Measurements from ENCODE around the gene TMEM131L.

TMEM131L gene

GRCh38 chr4:153421941-153422340 lies 44.2 kb upstream of the TMEM131L start:
- H3K4me1 ChIP-seq (ENCODE audit: control insufficient read depth in 1 of 2, insufficient read depth in 2 of 2, low read length in 2 of 2): peaks cover 0 to 7% of the 10 kb centered on the region in 2 experiments
- no peaks in the 10 kb centered on the region for H3K36me3 ChIP-seq (ENCODE audit: control insufficient read depth in 1 of 2, insufficient read depth in 2 of 2, low read length in 2 of 2)
- no peak overlapping the region for H4K8ac ChIP-seq (ENCODE audit: low read depth, low read length)
- no peak overlapping the region for H2BK5ac ChIP-seq (ENCODE audit: low read depth, low read length, poor library complexity)
- H2BK120ac ChIP-seq (ENCODE audit: insufficient read depth, low read length, poor library complexity): no peak overlapping the region
- H3K4me3 ChIP-seq (ENCODE audit: low read depth, low read length): no peak overlapping the region
- no peak overlapping the region for H3K18ac ChIP-seq (ENCODE audit: low read length)
- DNase-seq: peak in 1 of 2 donors; percentile 20
- no peaks in the 10 kb centered on the region for H3K27me3 ChIP-seq (ENCODE audit: insufficient read depth, low read length)
- H2AFZ ChIP-seq (ENCODE audit: insufficient read depth, low read length, poor library complexity): no peak overlapping the region
- H3K9ac ChIP-seq (ENCODE audit: low read length): no peak overlapping the region
- H4K91ac ChIP-seq (ENCODE audit: low read depth, low read length): no peak overlapping the region
- H3K4ac ChIP-seq (ENCODE audit: low read depth, low read length): no peak overlapping the region
- H4K12ac ChIP-seq (ENCODE audit: low read depth, low read length): no peak overlapping the region
- H3K9me3 ChIP-seq (ENCODE audit: insufficient read depth, low read depth, low read length): no peaks in the 10 kb centered on the region
- no peak overlapping the region for H2AK5ac ChIP-seq (ENCODE audit: low read length)
- H2BK12ac ChIP-seq (ENCODE audit: low read length): no peak overlapping the region
- no peaks in the 10 kb centered on the region for H3K79me2 ChIP-seq (ENCODE audit: control insufficient read depth, insufficient read depth, low read length, poor library complexity)
- no peak overlapping the region for H3K4me2 ChIP-seq (ENCODE audit: low read length)
- no peak overlapping the region for H3K14ac ChIP-seq (ENCODE audit: low read length)
- H3K23ac ChIP-seq (ENCODE audit: low read length): no peak overlapping the region
- no peak overlapping the region for H3K27ac ChIP-seq (ENCODE audit: low read depth, low read length)
- no CpG with 5 or more reads among the region's 3 CpGs for WGBS (ENCODE audit: extremely low coverage, insufficient coverage, insufficient read length)
- peaks cover 4% of the 10 kb centered on the region for H3K79me1 ChIP-seq (ENCODE audit: low read length)

GRCh38 chr4:153426207-153426885 lies 39.8 kb upstream of the TMEM131L start:
- H3K4me3 ChIP-seq (ENCODE audit: low read depth, low read length): no peak overlapping the region
- no peak overlapping the region for H2BK12ac ChIP-seq (ENCODE audit: low read length)
- H3K18ac ChIP-seq (ENCODE audit: low read length): no peak overlapping the region
- no peak for DNase-seq
- no peak overlapping the region for H4K12ac ChIP-seq (ENCODE audit: low read depth, low read length)
- H3K4me2 ChIP-seq (ENCODE audit: low read length): no peak overlapping the region
- peaks cover 0 to 5% of the 10 kb centered on the region in 2 experiments for H3K4me1 ChIP-seq (ENCODE audit: control insufficient read depth in 1 of 2, insufficient read depth in 2 of 2, low read length in 2 of 2)
- no peaks in the 10 kb centered on the region for H3K36me3 ChIP-seq (ENCODE audit: control insufficient read depth in 1 of 2, insufficient read depth in 2 of 2, low read length in 2 of 2)
- H2AFZ ChIP-seq (ENCODE audit: insufficient read depth, low read length, poor library complexity): no peak overlapping the region
- H3K14ac ChIP-seq (ENCODE audit: low read length): no peak overlapping the region
- H3K79me1 ChIP-seq (ENCODE audit: low read length): no peaks in the 10 kb centered on the region
- no peak overlapping the region for H2BK120ac ChIP-seq (ENCODE audit: insufficient read depth, low read length, poor library complexity)
- no peak overlapping the region for H4K8ac ChIP-seq (ENCODE audit: low read depth, low read length)
- no peak overlapping the region for H3K23ac ChIP-seq (ENCODE audit: low read length)
- no peak overlapping the region for H3K4ac ChIP-seq (ENCODE audit: low read depth, low read length)
- no CpG with 5 or more reads among the region's 4 CpGs for WGBS (ENCODE audit: extremely low coverage, insufficient coverage, insufficient read length)
- H3K79me2 ChIP-seq (ENCODE audit: control insufficient read depth, insufficient read depth, low read length, poor library complexity): no peaks in the 10 kb centered on the region
- H3K27ac ChIP-seq (ENCODE audit: low read depth, low read length): no peak overlapping the region
- no peak overlapping the region for H3K9ac ChIP-seq (ENCODE audit: low read length)
- H3K9me3 ChIP-seq (ENCODE audit: insufficient read depth, low read depth, low read length): no peaks in the 10 kb centered on the region
- no peaks in the 10 kb centered on the region for H3K27me3 ChIP-seq (ENCODE audit: insufficient read depth, low read length)
- no peak overlapping the region for H2BK5ac ChIP-seq (ENCODE audit: low read depth, low read length, poor library complexity)
- no peak overlapping the region for H2AK5ac ChIP-seq (ENCODE audit: low read length)
- H4K91ac ChIP-seq (ENCODE audit: low read depth, low read length): no peak overlapping the region

GRCh38 chr4:153427363-153428071 lies 38.6 kb upstream of the TMEM131L start:
- no peak overlapping the region for H3K4me2 ChIP-seq (ENCODE audit: low read length)
- no peak overlapping the region for H3K9ac ChIP-seq (ENCODE audit: low read length)
- peak overlapping the region; percentile 22 for H2BK12ac ChIP-seq (ENCODE audit: low read length)
- no peak overlapping the region for H2BK5ac ChIP-seq (ENCODE audit: low read depth, low read length, poor library complexity)
- no peak overlapping the region for H3K4ac ChIP-seq (ENCODE audit: low read depth, low read length)
- no peaks in the 10 kb centered on the region for H3K27me3 ChIP-seq (ENCODE audit: insufficient read depth, low read length)
- H3K4me3 ChIP-seq (ENCODE audit: low read depth, low read length): no peak overlapping the region
- H2AK5ac ChIP-seq (ENCODE audit: low read length): no peak overlapping the region
- no peak overlapping the region for H3K18ac ChIP-seq (ENCODE audit: low read length)
- H4K8ac ChIP-seq (ENCODE audit: low read depth, low read length): no peak overlapping the region
- H2BK120ac ChIP-seq (ENCODE audit: insufficient read depth, low read length, poor library complexity): no peak overlapping the region
- peaks cover 0 to 5% of the 10 kb centered on the region in 2 experiments for H3K4me1 ChIP-seq (ENCODE audit: control insufficient read depth in 1 of 2, insufficient read depth in 2 of 2, low read length in 2 of 2)
- H3K14ac ChIP-seq (ENCODE audit: low read length): no peak overlapping the region
- no peaks in the 10 kb centered on the region for H3K79me1 ChIP-seq (ENCODE audit: low read length)
- no peak overlapping the region for H3K27ac ChIP-seq (ENCODE audit: low read depth, low read length)
- H4K91ac ChIP-seq (ENCODE audit: low read depth, low read length): no peak overlapping the region
- H3K79me2 ChIP-seq (ENCODE audit: control insufficient read depth, insufficient read depth, low read length, poor library complexity): no peaks in the 10 kb centered on the region
- peak in 1 of 2 donors; percentile 35 for DNase-seq
- H3K36me3 ChIP-seq (ENCODE audit: control insufficient read depth in 1 of 2, insufficient read depth in 2 of 2, low read length in 2 of 2): no peaks in the 10 kb centered on the region
- no peak overlapping the region for H2AFZ ChIP-seq (ENCODE audit: insufficient read depth, low read length, poor library complexity)
- H3K23ac ChIP-seq (ENCODE audit: low read length): no peak overlapping the region
- no peak overlapping the region for H4K12ac ChIP-seq (ENCODE audit: low read depth, low read length)
- H3K9me3 ChIP-seq (ENCODE audit: insufficient read depth, low read depth, low read length): no peaks in the 10 kb centered on the region
- WGBS (ENCODE audit: extremely low coverage, insufficient coverage, insufficient read length): no CpG with 5 or more reads among the region's 4 CpGs

GRCh38 chr4:153428941-153429475 lies 37.2 kb upstream of the TMEM131L start:
- Histone ChIP-seq H3K4me2 (ENCODE audit: low read length) (no peak overlapping the region), H4K12ac (ENCODE audit: low read depth, low read length) (no peak overlapping the region), H2BK120ac (ENCODE audit: insufficient read depth, low read length, poor library complexity) (no peak overlapping the region), H3K18ac (ENCODE audit: low read length) (no peak overlapping the region), H3K4ac (ENCODE audit: low read depth, low read length) (no peak overlapping the region), H3K14ac (ENCODE audit: low read length) (no peak overlapping the region), H3K9me3 (ENCODE audit: insufficient read depth, low read depth, low read length) (no peaks in the 10 kb centered on the region), H3K27me3 (ENCODE audit: insufficient read depth, low read length) (no peaks in the 10 kb centered on the region), H4K91ac (ENCODE audit: low read depth, low read length) (no peak overlapping the region), H3K4me1 (ENCODE audit: control insufficient read depth in 1 of 2, insufficient read depth in 2 of 2, low read length in 2 of 2) (peaks cover 0 to 7% of the 10 kb centered on the region in 2 experiments), H3K79me1 (ENCODE audit: low read length) (no peaks in the 10 kb centered on the region), H4K8ac (ENCODE audit: low read depth, low read length) (no peak overlapping the region), H2BK12ac (ENCODE audit: low read length) (no peak overlapping the region), H3K4me3 (ENCODE audit: low read depth, low read length) (no peak overlapping the region), H3K23ac (ENCODE audit: low read length) (no peak overlapping the region), H2BK5ac (ENCODE audit: low read depth, low read length, poor library complexity) (no peak overlapping the region), H2AFZ (ENCODE audit: insufficient read depth, low read length, poor library complexity) (no peak overlapping the region), H3K36me3 (ENCODE audit: control insufficient read depth in 1 of 2, insufficient read depth in 2 of 2, low read length in 2 of 2) (no peaks in the 10 kb centered on the region), H3K27ac (ENCODE audit: low read depth, low read length) (no peak overlapping the region), H3K9ac (ENCODE audit: low read length) (no peak overlapping the region), H2AK5ac (ENCODE audit: low read length) (no peak overlapping the region), H3K79me2 (ENCODE audit: control insufficient read depth, insufficient read depth, low read length, poor library complexity) (no peaks in the 10 kb centered on the region)
- no peak for DNase-seq
- no CpG with 5 or more reads among the region's 3 CpGs for WGBS (ENCODE audit: extremely low coverage, insufficient coverage, insufficient read length)
